Measurements from ENCODE around the gene MBNL1. TPM values are rescaled to one million over a fixed set of nuclear protein-coding genes. Genes with fewer than 3 reads are reported as not detected.

Gene MBNL1
- total and polyA plus RNA-seq, 8 donors, result 25.7 to 379 (median 155) TPM

GRCh38 chr3:152269831-152270734 lies 1.4 kb downstream of the MBNL1 start:
- H3K4me3 ChIP-seq, result peak overlapping the region; percentile 67 to 79 (median 74)
- H3K4me1 ChIP-seq, result peaks cover 26 to 76% (median 51%) of the 10 kb centered on the region in 4 donors
- no peaks in the 10 kb centered on the region for H3K9me3 ChIP-seq
- TF ChIP-seq EP300 (IDR thresholded peaks at IDR 0.05) (no peak), POLR2AphosphoS5 (IDR thresholded peaks at IDR 0.05) (no peak), POLR2A (IDR thresholded peaks at IDR 0.05) (no peak), CTCF (IDR thresholded peaks at IDR 0.05) (no peak)
- peak overlapping the region; percentile 76 to 99 (median 98) for H3K27ac ChIP-seq
- 0 to 1% (median 1%) methylated on average over 16 of the region's 16 CpGs for WGBS, 5 donors
- DNase-seq, result peak; percentile 28 to 84
- no peaks in the 10 kb centered on the region for H3K36me3 ChIP-seq
- intact Hi-C loops (cut with DNase I; ENCODE audit: low total_unique reads), result no loop called here
- H3K27me3 ChIP-seq, result no peaks in the 10 kb centered on the region

- no peak for TF ChIP-seq CTCF (IDR thresholded peaks at IDR 0.05)
- no peak for TF ChIP-seq EP300 (IDR thresholded peaks at IDR 0.05)
- no peak for TF ChIP-seq POLR2AphosphoS5 (IDR thresholded peaks at IDR 0.05)
- TF ChIP-seq POLR2A (IDR thresholded peaks at IDR 0.05), result no peak
- intact Hi-C loops (cut with DNase I; ENCODE audit: low total_unique reads), result no loop called here
- peaks cover 26 to 74% (median 55%) of the 10 kb centered on the region in 4 donors for H3K4me1 ChIP-seq
- peak in 1 of 2 donors; percentile 28 for DNase-seq
- peak overlapping the region; percentile 67 to 79 (median 74) for H3K4me3 ChIP-seq
- 18 to 37% (median 26%) methylated on average over 1 of the region's 1 CpG for WGBS, 5 donors
- no peaks in the 10 kb centered on the region for H3K36me3 ChIP-seq
- no peaks in the 10 kb centered on the region for H3K27me3 ChIP-seq
- H3K9me3 ChIP-seq, result no peaks in the 10 kb centered on the region
- H3K27ac ChIP-seq, result peak overlapping the region in 4 of 5 donors; percentile 96 to 99 (median 98)
Observed at GRCh38 chr3:152270937-152271336, 2.2 kb downstream of the MBNL1 start.

- Histone ChIP-seq H3K9me3 (no peaks in the 10 kb centered on the region), H3K4me3 (peak overlapping the region; percentile 67 to 79 (median 74)), H3K36me3 (no peaks in the 10 kb centered on the region), H3K27me3 (no peaks in the 10 kb centered on the region), H3K4me1 (peaks cover 32 to 74% (median 55%) of the 10 kb centered on the region in 4 donors), H3K27ac (peak overlapping the region in 4 of 5 donors; percentile 96 to 99 (median 98))
- no peak for DNase-seq
- intact Hi-C loops (cut with DNase I; ENCODE audit: low total_unique reads), result no loop called here
- TF ChIP-seq CTCF (IDR thresholded peaks at IDR 0.05), result no peak
- no peak for TF ChIP-seq EP300 (IDR thresholded peaks at IDR 0.05)
- no peak for TF ChIP-seq POLR2A (IDR thresholded peaks at IDR 0.05)
- TF ChIP-seq POLR2AphosphoS5 (IDR thresholded peaks at IDR 0.05), result no peak
- WGBS, 5 donors, result 41 to 53% (median 47%) methylated on average over 5 of the region's 5 CpGs
Observed at GRCh38 chr3:152271501-152272236, 2.9 kb downstream of the MBNL1 start.

GRCh38 chr3:152272771-152273242 lies 4.1 kb downstream of the MBNL1 start:
- Histone ChIP-seq H3K4me1 (peaks cover 29 to 74% (median 53%) of the 10 kb centered on the region in 4 donors), H3K27me3 (no peaks in the 10 kb centered on the region), H3K9me3 (no peaks in the 10 kb centered on the region), H3K27ac (peak overlapping the region in 4 of 5 donors; percentile 96 to 99 (median 98)), H3K36me3 (no peaks in the 10 kb centered on the region), H3K4me3 (peak overlapping the region; percentile 67 to 79 (median 74))
- intact Hi-C loops (cut with DNase I; ENCODE audit: low total_unique reads), result no loop called here
- 27 to 55% (median 47%) methylated on average over 3 of the region's 3 CpGs for WGBS, 5 donors
- TF ChIP-seq POLR2AphosphoS5 (IDR thresholded peaks at IDR 0.05), result peak in 1 of 3 donors; percentile 62
- TF ChIP-seq CTCF (IDR thresholded peaks at IDR 0.05), result no peak
- DNase-seq, result peak in 1 of 2 donors; percentile 47
